ENCODE results near the gene SUGCT. TPM values are rescaled to one million over a fixed set of nuclear protein-coding genes. Genes with fewer than 3 reads are reported as not detected.

Gene SUGCT
- total RNA-seq, 1 experiment from 2014 or later = 5.4 TPM

DNA sequence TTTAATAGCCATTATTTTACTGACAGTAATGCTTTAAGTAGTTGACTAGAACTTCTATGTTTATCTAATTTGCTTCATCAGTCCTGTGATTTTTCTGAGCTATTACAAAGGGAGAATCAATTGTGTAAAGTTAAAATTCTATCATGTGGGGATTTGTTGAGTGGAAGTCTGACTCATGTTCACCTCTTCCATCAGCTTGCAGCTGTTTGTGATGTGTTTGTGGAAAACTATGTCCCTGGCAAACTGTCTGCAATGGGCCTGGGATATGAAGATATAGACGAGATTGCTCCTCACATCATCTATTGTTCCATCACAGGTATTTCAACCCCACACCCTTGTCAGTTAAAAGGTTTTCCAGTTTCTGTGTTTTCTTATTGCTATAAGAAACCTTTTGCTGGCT, 59.9 kb downstream of the SUGCT start:
- Histone ChIP-seq H4K8ac (replicated peaks; ENCODE audit: insufficient read length, low read depth, low read length) (no peak overlapping the region), H2BK120ac (ENCODE audit: low read depth, low read length, poor library complexity, severe bottlenecking) (no peak overlapping the region), H2BK20ac (ENCODE audit: low read depth, low read length, poor library complexity, severe bottlenecking) (no peak overlapping the region), H3T11ph (ENCODE audit: low read length) (no peak overlapping the region), H3K79me1 (ENCODE audit: insufficient read depth, low read depth, low read length, poor library complexity, severe bottlenecking) (no peaks in the 10 kb centered on the region), H2BK5ac (ENCODE audit: insufficient read length, low read length) (no peak overlapping the region), H4K5ac (ENCODE audit: insufficient read length, low read depth, low read length) (no peak overlapping the region), H4K91ac (ENCODE audit: insufficient read length, low read depth, low read length) (no peak overlapping the region), H3K14ac (ENCODE audit: insufficient read depth, low read length) (no peak overlapping the region), H3K9ac (ENCODE audit: extremely low read depth, insufficient read length, low read length) (no peak overlapping the region), H2AK5ac (ENCODE audit: insufficient read length, low read length) (no peak overlapping the region), H3K27me3 (ENCODE audit: insufficient read depth, low read length) (no peaks in the 10 kb centered on the region), H3K18ac (ENCODE audit: insufficient read length, low read depth, low read length) (no peak overlapping the region), H3K56ac (ENCODE audit: insufficient read length, low read depth, low read length) (no peak overlapping the region), H3K23me2 (ENCODE audit: insufficient read length, low read depth, low read length, poor library complexity, severe bottlenecking) (no peaks in the 10 kb centered on the region), H3K4me2 (ENCODE audit: insufficient read depth, insufficient read length, low read length) (no peak overlapping the region), H3K4me1 (ENCODE audit: insufficient read depth, low read length) (no peaks in the 10 kb centered on the region), H2BK12ac (ENCODE audit: insufficient read length, low read depth, low read length) (no peak overlapping the region), H3K27ac (ENCODE audit: insufficient read length, low read depth, low read length) (no peak overlapping the region), H4K20me1 (ENCODE audit: control insufficient read depth, insufficient read depth, insufficient read length) (no peaks in the 10 kb centered on the region), H3K4ac (ENCODE audit: low read depth, low read length) (no peak overlapping the region), H3K23ac (ENCODE audit: insufficient read length, low read depth, low read length) (no peak overlapping the region), H2BK15ac (ENCODE audit: low read depth, low read length) (no peak overlapping the region), H3K9me3 (ENCODE audit: control insufficient read depth, low read depth, low read length) (no peaks in the 10 kb centered on the region), H3K79me2 (ENCODE audit: insufficient read depth, low read length) (no peaks in the 10 kb centered on the region), H2AFZ (ENCODE audit: low read length) (no peak overlapping the region)
- no peaks in the 10 kb centered on the region for H3K27me3 Mint-ChIP-seq (ENCODE audit: low read depth)
- no peak for DNase-seq
- no peak overlapping the region for H3K4me3 Mint-ChIP-seq
- WGBS (ENCODE audit: extremely low coverage, insufficient read length, low lambda C conversion rate) = no CpG with 5 or more reads among the region's 1 CpG
- H3K36me3 Mint-ChIP-seq (ENCODE audit: insufficient read depth in 1 of 3, low read depth in 3 of 3) = no peaks in the 10 kb centered on the region
- H3K9me3 Mint-ChIP-seq = no peaks in the 10 kb centered on the region
- no peaks in the 10 kb centered on the region; a peak in 1 of 4 replicates for H3K4me1 Mint-ChIP-seq
- TF ChIP-seq, protein P1, sequence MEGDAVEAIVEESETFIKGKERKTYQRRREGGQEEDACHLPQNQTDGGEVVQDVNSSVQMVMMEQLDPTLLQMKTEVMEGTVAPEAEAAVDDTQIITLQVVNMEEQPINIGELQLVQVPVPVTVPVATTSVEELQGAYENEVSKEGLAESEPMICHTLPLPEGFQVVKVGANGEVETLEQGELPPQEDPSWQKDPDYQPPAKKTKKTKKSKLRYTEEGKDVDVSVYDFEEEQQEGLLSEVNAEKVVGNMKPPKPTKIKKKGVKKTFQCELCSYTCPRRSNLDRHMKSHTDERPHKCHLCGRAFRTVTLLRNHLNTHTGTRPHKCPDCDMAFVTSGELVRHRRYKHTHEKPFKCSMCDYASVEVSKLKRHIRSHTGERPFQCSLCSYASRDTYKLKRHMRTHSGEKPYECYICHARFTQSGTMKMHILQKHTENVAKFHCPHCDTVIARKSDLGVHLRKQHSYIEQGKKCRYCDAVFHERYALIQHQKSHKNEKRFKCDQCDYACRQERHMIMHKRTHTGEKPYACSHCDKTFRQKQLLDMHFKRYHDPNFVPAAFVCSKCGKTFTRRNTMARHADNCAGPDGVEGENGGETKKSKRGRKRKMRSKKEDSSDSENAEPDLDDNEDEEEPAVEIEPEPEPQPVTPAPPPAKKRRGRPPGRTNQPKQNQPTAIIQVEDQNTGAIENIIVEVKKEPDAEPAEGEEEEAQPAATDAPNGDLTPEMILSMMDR (conservative IDR thresholded peaks at IDR 0.05) = no peak
- no peak overlapping the region for H3K27ac Mint-ChIP-seq
